Mesenchymal stem cell (in vitro differentiated cells and primary cell): ENCODE measurements around the gene ZNF333.
"Not testable (repeated sequence)": the region's sequence is repeated elsewhere in the genome, so short reads cannot be mapped to it uniquely, and the experiment has no call there.

Experiments
- DNase-seq: peaks from one replicate; pipeline ENCODE4 v3.0.0-alpha.2; 2013
- H2AFZ ChIP-seq: one replicate; pipeline ENCODE4 v1.6.1; 2013; ENCODE audit warnings: low read depth, mild to moderate bottlenecking, control low read depth, inconsistent platforms, low read length, moderate library complexity
- H2AK5ac ChIP-seq: 2 replicates; pipeline ENCODE4 v1.6.1; 2013; ENCODE audit warnings: low read length, moderate library complexity, mild to moderate bottlenecking, inconsistent platforms; ENCODE audit not compliant: severe bottlenecking
- H2BK120ac ChIP-seq: one replicate; pipeline ENCODE4 v1.6.1; 2013; ENCODE audit warnings: low read depth, mild to moderate bottlenecking, inconsistent platforms, low read length, moderate library complexity
- H2BK12ac ChIP-seq, 2 experiments: one replicate each; pipeline ENCODE4 v1.6.1; 2013; ENCODE audit warnings: inconsistent platforms in 2 of 2, low read length in 2 of 2, mild to moderate bottlenecking in 2 of 2, moderate library complexity in 2 of 2, control low read depth in 1 of 2
- H2BK15ac ChIP-seq: one replicate; pipeline ENCODE4 v1.6.1; 2013; ENCODE audit warnings: mild to moderate bottlenecking, low read depth, inconsistent platforms; ENCODE audit not compliant: poor library complexity, severe bottlenecking
- H2BK5ac ChIP-seq: 2 replicates; pipeline ENCODE4 v1.6.1; 2013; ENCODE audit warnings: low read depth, mild to moderate bottlenecking, low read length, control low read depth, inconsistent platforms; ENCODE audit not compliant: poor library complexity, severe bottlenecking
- H3K14ac ChIP-seq, 2 experiments: one replicate each; pipeline ENCODE4 v1.6.1; 2013; ENCODE audit warnings: inconsistent platforms in 2 of 2, low read length in 2 of 2, control low read depth in 1 of 2, mild to moderate bottlenecking in 1 of 2, moderate library complexity in 1 of 2
- H3K18ac ChIP-seq, 2 experiments: one replicate each; pipeline ENCODE4 v1.6.1; 2013; ENCODE audit warnings: inconsistent platforms in 2 of 2, low read length in 2 of 2, control low read depth in 1 of 2, low read depth in 1 of 2, mild to moderate bottlenecking in 1 of 2
- H3K23ac ChIP-seq, 2 experiments: one replicate each; pipeline ENCODE4 v1.6.1; 2013; ENCODE audit warnings: inconsistent platforms in 2 of 2, low read length in 2 of 2, mild to moderate bottlenecking in 2 of 2, moderate library complexity in 2 of 2, control low read depth in 1 of 2
- H3K27ac ChIP-seq: 2 replicates; pipeline ENCODE4 v1.5.1; 2013; ENCODE audit warnings: mild to moderate bottlenecking, moderate library complexity, low read length, control low read depth, inconsistent platforms; ENCODE audit not compliant: poor library complexity, severe bottlenecking
- H3K27me3 ChIP-seq, 2 experiments: 2 replicates each; pipeline versions ENCODE4 v1.6.1 to v1.7.0; 2013; ENCODE audit warnings: low read length in 2 of 2, mild to moderate bottlenecking in 2 of 2, moderate library complexity in 2 of 2, control low read depth in 1 of 2, inconsistent platforms in 1 of 2; ENCODE audit not compliant: control insufficient read depth in 1 of 2, insufficient read depth in 1 of 2
- H3K36me3 ChIP-seq, 2 experiments: 2 replicates each; pipeline versions ENCODE4 v1.6.1 to v1.7.0; 2013; ENCODE audit warnings: low read length in 2 of 2, control low read depth in 1 of 2, inconsistent platforms in 1 of 2, low read depth in 1 of 2, mild to moderate bottlenecking in 1 of 2; ENCODE audit not compliant: insufficient read depth in 2 of 2, control insufficient read depth in 1 of 2
- H3K4ac ChIP-seq, 2 experiments: one replicate each; pipeline ENCODE4 v1.6.1; 2013; ENCODE audit warnings: inconsistent platforms in 2 of 2, low read length in 2 of 2, mild to moderate bottlenecking in 2 of 2, moderate library complexity in 2 of 2, control low read depth in 1 of 2, low read depth in 1 of 2
- H3K4me1 ChIP-seq: 2 replicates; pipeline ENCODE4 v1.6.1; 2013; ENCODE audit warnings: low read depth, low read length, control low read depth; ENCODE audit not compliant: control insufficient read depth, insufficient read depth
- H3K4me2 ChIP-seq: 2 replicates; pipeline ENCODE4 v1.6.1; 2013; ENCODE audit warnings: low read length, mild to moderate bottlenecking, inconsistent platforms; ENCODE audit not compliant: poor library complexity, severe bottlenecking
- H3K4me3 ChIP-seq, 2 experiments: 2 replicates each; pipeline versions ENCODE4 v1.5.1 to v1.7.0; 2013; ENCODE audit warnings: low read length in 2 of 2, mild to moderate bottlenecking in 2 of 2, control low read depth in 1 of 2, low read depth in 1 of 2; ENCODE audit not compliant: insufficient read depth in 1 of 2
- H3K79me1 ChIP-seq: replicated peaks from 2 replicates; pipeline ENCODE4 v1.6.1; 2013; ENCODE audit warnings: mild to moderate bottlenecking, control low read depth, low read length, inconsistent platforms; ENCODE audit not compliant: poor library complexity, severe bottlenecking
- H3K9ac ChIP-seq: 2 replicates; pipeline ENCODE4 v1.7.0; 2013; ENCODE audit warnings: mild to moderate bottlenecking, low read length, moderate library complexity
- H3K9me3 ChIP-seq: 2 replicates; pipeline ENCODE4 v1.7.0; 2013; ENCODE audit warnings: mild to moderate bottlenecking, low read length; ENCODE audit not compliant: control insufficient read depth
- H4K8ac ChIP-seq: one replicate; pipeline ENCODE4 v1.6.1; 2013; ENCODE audit warnings: inconsistent platforms, mild to moderate bottlenecking, low read length, moderate library complexity
- H4K91ac ChIP-seq: one replicate; pipeline ENCODE4 v1.6.1; 2013; ENCODE audit warnings: mild to moderate bottlenecking, low read length, inconsistent platforms
- WGBS: methylation state at CpG from one replicate; pipeline ENCODE4 v1.1.7; 2013; ENCODE audit warnings: mixed read lengths; 5-methylcytosine and 5-hydroxymethylcytosine counted together

The ZNF333 gene

GRCh38 chr19:14772467-14772866 is 82.6 kb downstream of the ZNF333 start:
- Histone ChIP-seq H3K27me3 (peaks cover 0 to 5% of the 10 kb centered on the region in 2 experiments), H4K91ac (no peak overlapping the region), H3K4me3 (no peak overlapping the region), H3K18ac (no peak overlapping the region), H4K8ac (no peak overlapping the region), H3K9me3 (no peaks in the 10 kb centered on the region), H3K9ac (no peak overlapping the region), H3K27ac (no peak overlapping the region), H2BK120ac (no peak overlapping the region), H2BK12ac (no peak overlapping the region), H3K36me3 (no peaks in the 10 kb centered on the region), H2AFZ (no peak overlapping the region), H3K4me2 (no peak overlapping the region), H2AK5ac (no peak overlapping the region), H3K14ac (no peak overlapping the region), H3K79me1 (no peaks in the 10 kb centered on the region), H3K4ac (no peak overlapping the region), H2BK5ac (no peak overlapping the region), H3K23ac (no peak overlapping the region), H2BK15ac (no peak overlapping the region), H3K4me1 (no peaks in the 10 kb centered on the region)
- 83% methylated on average over 8 of the region's 8 CpGs for WGBS
- no peak for DNase-seq

GRCh38 chr19:14772995-14773394 is 83.1 kb downstream of the ZNF333 start:
- H2BK15ac ChIP-seq, result no peak overlapping the region
- H3K79me1 ChIP-seq, result no peaks in the 10 kb centered on the region
- no peak overlapping the region for H3K14ac ChIP-seq
- no peak overlapping the region for H3K18ac ChIP-seq
- no peak overlapping the region for H3K9ac ChIP-seq
- no peak overlapping the region for H3K23ac ChIP-seq
- H2AFZ ChIP-seq, result no peak overlapping the region
- no peak overlapping the region for H2BK5ac ChIP-seq
- H4K91ac ChIP-seq, result no peak overlapping the region
- no peaks in the 10 kb centered on the region for H3K36me3 ChIP-seq
- no peak overlapping the region for H2AK5ac ChIP-seq
- 78% methylated on average over 2 of the region's 7 CpGs for WGBS
- no peaks in the 10 kb centered on the region for H3K4me1 ChIP-seq
- no peak overlapping the region for H3K4me2 ChIP-seq
- no peaks in the 10 kb centered on the region for H3K9me3 ChIP-seq
- no peak for DNase-seq
- H3K27me3 ChIP-seq, result peaks cover 0 to 7% of the 10 kb centered on the region in 2 experiments
- no peak overlapping the region for H3K4me3 ChIP-seq
- no peak overlapping the region for H3K4ac ChIP-seq
- H4K8ac ChIP-seq, result no peak overlapping the region
- H3K27ac ChIP-seq, result no peak overlapping the region
- H2BK120ac ChIP-seq, result no peak overlapping the region
- H2BK12ac ChIP-seq, result no peak overlapping the region

- H4K91ac ChIP-seq, H3K4ac ChIP-seq, H3K4me2 ChIP-seq, H3K9ac ChIP-seq, H3K9me3 ChIP-seq, H3K14ac ChIP-seq, H2AK5ac ChIP-seq, H2BK15ac ChIP-seq, H2BK12ac ChIP-seq, DNase-seq, H4K8ac ChIP-seq, H3K27ac ChIP-seq, H2BK5ac ChIP-seq, H3K18ac ChIP-seq, H3K23ac ChIP-seq, H3K79me1 ChIP-seq, H3K36me3 ChIP-seq, H3K4me3 ChIP-seq, H3K4me1 ChIP-seq, H2BK120ac ChIP-seq, H2AFZ ChIP-seq, H3K27me3 ChIP-seq: not testable (repeated sequence)
- WGBS, result 96% methylated on average over 6 of the region's 9 CpGs
Observed at GRCh38 chr19:14773722-14774121, 83.9 kb downstream of the ZNF333 start.

GRCh38 chr19:14774373-14774772 is 84.5 kb downstream of the ZNF333 start:
- H3K36me3 ChIP-seq, result no peaks in the 10 kb centered on the region
- peaks cover 0 to 8% of the 10 kb centered on the region in 2 experiments for H3K27me3 ChIP-seq
- H4K8ac ChIP-seq, result no peak overlapping the region
- no peak overlapping the region for H3K4me2 ChIP-seq
- no peaks in the 10 kb centered on the region for H3K4me1 ChIP-seq
- no peak overlapping the region for H3K4ac ChIP-seq
- H2BK120ac ChIP-seq, result no peak overlapping the region
- no peak overlapping the region for H2BK12ac ChIP-seq
- no peak overlapping the region for H3K14ac ChIP-seq
- no peaks in the 10 kb centered on the region for H3K9me3 ChIP-seq
- WGBS, result 91% methylated on average over 10 of the region's 10 CpGs
- no peak overlapping the region for H2BK15ac ChIP-seq
- H4K91ac ChIP-seq, result no peak overlapping the region
- no peak overlapping the region for H3K18ac ChIP-seq
- no peak overlapping the region for H2BK5ac ChIP-seq
- no peak for DNase-seq
- no peaks in the 10 kb centered on the region for H3K79me1 ChIP-seq
- no peak overlapping the region for H3K4me3 ChIP-seq
- no peak overlapping the region for H3K9ac ChIP-seq
- no peak overlapping the region for H3K27ac ChIP-seq
- no peak overlapping the region for H2AK5ac ChIP-seq
- H3K23ac ChIP-seq, result no peak overlapping the region
- H2AFZ ChIP-seq, result no peak overlapping the region
